Stimulated activated CD8-positive, alpha-beta memory T cell treated with anti-CD3 and anti-CD28 coated beads, Interleukin-15, amount 100 ng/mL, for 1 hour (primary cell): ENCODE results near the gene C3.
"Not testable (repeated sequence)": the region's sequence is repeated elsewhere in the genome, so short reads cannot be mapped to it uniquely, and the experiment has no call there.

Experiments
- DNase-seq: peaks from one replicate; pipeline ENCODE4 v3.0.0-alpha.2; 2020; ENCODE audit warnings: low read depth

Gene C3

DNA sequence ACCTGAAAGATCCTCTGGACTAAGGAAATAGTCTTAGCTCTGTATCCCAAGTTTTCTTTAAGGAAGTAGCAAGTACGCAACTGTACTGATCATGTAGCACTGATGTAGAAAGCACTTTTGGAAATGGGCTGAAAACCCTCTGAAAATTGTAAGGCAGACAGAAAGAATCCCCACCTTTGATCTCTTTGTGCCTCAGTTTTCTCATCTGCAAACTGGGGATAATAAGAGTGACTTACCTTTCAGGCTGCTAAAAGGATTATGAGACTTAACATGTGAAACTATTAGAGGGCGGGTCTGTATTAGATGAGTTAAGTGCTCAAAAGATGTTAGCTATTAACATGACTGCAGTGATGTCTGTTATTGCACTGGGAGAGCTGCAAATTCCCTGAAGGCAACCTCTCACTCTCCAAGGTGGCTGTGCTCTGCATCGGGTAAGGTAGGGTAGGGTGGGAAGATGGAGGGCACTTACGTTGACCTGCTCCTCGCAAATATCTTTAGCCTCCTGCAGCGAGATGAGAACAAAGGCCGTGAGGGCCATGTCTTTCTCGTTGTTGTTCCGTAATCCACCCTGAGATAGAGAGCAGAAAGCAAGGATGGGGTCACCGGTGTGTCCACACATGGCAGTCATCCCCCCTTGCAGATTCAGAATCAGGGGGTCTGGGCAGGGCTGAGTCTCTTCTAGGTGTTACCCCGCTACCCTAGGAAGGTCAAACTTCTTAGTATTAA is 30.1 kb downstream of the C3 start:
- no peak for DNase-seq

DNA sequence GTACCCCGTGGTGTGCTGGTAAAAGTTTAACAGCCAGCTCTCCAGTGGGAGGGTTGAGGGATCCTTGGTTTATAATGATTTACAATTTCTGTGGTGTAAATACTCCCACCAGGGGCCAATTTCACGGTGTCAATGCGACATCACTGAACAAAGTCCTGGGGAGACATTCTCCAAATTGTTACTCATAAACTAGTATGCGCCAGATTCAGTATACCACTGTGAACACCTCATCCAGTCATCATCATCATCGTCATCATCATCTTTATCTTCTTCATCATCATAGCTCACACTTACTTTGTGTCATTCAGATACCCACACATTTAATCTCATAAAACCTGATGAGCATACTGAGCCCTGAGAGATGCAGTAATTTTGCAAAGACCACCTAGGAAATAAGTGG is 33.3 kb downstream of the C3 start:
- no peak for DNase-seq

DNA sequence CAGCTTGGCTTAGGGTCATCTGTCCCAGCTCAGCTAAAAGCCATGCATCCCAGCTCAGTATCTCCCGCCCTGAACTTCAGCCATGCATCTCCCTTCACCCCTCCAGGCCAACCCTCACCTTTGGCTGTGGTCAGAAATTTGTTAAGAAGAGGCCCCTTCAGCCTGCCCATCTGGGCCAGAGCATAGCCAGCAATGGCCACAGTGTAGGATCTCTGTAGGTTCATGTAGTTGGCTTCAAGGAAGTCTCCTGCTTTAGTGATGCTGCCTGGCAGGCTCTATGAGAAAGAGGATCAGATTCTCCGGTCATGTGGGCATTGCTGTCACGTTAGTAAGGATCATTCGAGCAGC is 33.8 kb downstream of the C3 start:
- DNase-seq: no peak

DNA sequence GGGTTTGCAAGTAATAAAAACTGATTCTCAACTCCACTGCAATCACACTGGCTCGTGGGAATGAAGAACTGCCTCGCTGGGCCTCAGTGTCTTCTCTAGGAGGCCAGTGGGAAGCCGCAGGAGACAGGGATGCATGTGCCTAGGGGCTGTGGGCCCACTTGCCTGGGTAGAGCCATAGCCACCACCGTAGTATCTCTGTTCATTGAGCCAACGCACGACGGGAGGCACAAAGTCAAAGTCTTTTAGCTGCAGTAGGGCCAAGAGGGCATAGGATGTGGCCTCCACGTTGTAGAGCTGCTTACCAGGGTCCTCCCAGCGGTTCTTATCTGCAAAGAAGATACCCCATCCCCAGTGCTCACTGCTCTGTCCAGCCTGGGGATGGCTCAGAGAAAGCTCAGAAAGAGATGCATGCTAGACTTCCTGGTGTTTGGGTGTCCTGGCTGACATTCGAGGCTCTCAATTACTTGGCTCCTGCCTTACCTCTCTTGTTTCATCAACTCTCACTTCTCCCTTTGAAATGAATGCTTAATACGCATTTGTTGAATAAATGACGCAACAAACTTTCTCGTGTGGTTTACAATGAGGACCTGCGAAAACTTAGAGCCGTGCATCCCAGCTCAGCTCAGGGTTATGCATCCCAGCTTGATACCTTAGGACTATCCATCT is 34.4 kb downstream of the C3 start:
- no peak for DNase-seq

DNA sequence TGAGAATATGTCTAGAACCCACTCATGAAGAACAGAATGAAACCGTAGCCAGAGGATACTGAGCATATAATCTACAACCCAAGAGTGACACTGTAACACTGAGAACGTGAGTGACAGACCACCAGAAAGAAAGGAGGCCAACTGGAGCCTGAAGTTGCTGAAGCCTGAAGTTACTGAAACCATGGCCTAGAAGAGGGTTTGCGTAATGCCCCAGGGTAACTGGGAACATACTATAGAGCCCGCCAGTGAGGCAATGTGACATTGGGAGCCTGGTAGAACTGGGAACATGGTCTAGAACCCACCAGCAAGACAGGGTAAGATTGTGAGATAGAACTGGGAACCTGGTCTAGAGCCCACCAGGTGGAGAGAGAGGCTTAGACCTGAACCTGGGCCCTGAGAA is 35.0 kb downstream of the C3 start:
- DNase-seq: no peak

DNA sequence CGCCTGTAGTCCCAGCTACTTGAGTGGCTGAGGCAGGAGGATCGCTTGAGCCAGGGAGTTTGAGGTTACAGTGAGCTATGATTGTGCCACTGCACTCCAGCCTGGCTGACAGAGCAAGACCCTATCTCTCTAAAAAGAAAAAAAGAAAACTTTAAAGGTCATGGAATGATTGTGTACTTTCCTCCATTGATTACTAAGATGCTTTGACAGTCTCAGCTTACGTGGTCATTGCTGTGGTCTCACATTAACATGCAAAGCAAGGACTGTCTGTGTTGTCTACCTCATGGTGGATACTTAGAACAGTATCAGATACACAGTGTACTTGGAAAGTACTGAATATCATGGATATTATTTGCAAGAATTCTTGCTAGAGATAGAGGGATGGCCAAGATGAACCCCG is 36.5 kb downstream of the C3 start:
- DNase-seq: no peak

DNA sequence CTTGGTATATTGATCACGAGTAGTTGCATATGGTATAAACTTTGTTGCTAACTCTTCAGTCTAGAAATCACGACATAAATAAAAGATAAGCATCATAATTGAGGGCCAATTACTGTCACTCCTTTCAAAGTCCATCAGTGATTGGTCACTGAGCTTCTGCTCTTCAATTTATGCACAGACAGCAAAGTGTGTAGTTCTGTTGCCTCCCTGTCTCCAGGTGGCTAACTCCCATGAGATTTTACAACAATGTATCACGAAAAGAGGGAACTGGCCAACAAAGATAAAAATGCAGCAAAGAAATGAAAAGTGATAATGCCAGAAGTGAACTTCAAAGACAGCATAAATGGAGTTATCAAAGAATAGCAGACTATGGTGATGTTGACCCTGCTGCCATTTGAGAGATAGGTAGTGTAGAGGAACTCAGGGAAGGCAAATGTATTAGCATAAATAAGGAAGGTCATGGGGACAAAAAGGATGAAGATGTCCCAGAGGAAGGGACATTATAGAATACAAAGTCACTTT is 37.8 kb downstream of the C3 start:
- no peak for DNase-seq

DNA sequence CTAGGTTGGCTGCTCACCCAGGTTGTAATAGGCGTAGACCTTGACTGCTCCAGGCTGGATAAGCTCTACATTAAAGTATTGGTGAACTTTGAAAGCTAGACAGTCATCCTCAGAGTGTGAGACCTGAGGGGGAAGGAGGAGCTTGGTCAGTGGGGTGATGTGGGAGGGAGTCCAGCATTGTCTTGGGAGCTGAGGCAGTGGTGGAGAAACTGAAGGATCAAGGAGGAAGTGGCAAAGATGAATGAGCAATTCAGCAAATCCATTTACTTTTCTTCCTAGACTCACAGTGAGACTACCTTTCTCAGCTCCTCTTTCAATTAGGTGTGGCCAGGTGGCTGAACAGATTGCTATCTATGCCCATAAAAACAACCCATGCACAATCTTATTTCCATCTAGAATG is 40.3 kb downstream of the C3 start:
- DNase-seq: no peak

DNA sequence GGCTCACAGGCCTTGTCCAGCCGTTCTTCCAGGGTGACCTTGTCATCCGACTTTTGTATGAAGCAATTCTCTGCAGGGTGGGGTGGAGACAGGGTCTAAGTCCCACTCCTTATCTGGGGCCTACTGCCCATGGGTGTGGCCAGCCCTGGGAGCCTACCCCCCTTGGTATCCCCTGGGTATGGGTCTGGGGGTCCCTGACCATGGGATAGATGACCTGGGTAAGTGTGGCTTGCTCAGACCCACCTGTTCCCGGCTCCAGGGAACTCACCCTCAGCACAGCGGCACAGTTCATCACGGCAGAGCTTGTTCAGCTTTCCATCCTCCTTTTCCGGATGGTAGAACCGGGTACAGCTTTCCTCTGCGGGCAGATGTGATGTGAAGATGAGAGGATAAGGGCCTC is 41.3 kb downstream of the C3 start:
- no peak for DNase-seq

DNA sequence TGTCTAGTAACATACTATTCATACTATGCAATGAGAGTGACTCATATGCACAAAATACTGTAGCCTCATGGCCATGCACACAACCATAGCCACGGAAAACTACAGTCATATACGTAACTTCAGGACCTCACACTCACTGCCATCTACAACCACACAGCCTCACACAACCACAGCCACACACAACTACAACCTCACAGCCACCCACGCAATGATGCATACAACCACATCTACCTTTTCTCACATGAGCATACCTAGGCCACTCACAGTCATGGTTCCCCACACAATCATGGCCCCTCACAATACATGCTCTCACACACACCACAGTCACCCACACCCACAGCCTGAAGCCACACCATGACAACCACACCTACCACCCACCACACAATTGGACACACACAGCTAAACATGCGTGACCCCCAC is 41.8 kb downstream of the C3 start:
- DNase-seq: no peak

DNA sequence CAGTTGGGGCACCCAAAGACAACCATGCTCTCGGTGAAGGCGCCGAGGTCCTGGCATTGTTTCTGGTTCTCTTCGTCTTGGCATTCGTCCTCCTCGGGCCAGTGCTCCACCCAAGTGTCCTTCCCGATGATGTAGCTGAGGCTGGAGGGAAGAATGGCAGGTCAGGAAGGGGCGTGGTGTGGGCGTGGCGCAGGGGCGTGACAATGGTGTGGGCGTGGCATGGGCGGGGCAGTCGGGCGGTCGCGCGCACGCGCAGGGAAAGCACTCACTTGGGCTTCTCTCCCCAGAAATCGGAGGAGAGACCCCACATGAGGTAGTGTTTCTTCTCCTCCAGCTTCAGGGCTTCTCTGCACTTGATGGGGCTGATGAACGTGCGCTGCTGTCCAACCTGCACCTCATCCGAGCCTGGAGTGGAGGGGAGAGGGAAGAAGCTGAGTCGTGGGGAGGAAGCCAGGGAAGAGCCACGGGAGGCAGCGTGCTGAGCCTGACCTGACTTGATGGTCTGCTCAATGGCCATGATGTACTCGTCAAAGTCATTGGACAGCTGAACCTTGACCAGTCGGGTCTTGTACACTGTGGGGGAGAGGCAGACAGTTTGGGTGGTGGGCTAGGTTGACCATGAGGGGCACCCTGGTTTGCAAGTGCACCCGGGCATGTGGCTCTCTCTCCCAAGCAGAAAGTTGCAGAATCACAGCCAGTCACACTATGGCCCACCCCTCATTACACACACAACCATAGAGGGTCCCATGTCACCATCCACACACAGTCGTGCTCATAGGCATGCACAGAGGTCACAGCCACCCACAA is 42.4 kb downstream of the C3 start:
- no peak for DNase-seq

DNA sequence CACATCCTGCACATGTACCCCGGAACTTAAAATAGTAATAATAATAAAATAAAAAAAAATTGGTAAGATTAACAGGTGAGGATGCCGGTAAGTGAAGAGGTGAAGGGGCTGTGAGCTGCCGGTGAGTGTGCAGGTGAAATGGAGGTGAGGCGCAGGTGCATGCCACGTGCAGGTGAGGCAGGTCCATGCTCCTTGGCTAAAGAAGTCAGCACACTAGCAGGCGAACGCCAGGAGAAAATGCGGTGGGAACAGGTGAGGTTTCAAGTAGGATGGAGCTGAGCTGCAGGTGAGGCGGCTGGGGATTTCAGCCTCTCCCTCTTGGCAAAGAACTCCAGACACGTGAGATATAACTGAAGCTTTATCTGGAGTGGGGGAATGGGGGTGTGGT is 43.0 kb downstream of the C3 start:
- DNase-seq: no peak

DNA sequence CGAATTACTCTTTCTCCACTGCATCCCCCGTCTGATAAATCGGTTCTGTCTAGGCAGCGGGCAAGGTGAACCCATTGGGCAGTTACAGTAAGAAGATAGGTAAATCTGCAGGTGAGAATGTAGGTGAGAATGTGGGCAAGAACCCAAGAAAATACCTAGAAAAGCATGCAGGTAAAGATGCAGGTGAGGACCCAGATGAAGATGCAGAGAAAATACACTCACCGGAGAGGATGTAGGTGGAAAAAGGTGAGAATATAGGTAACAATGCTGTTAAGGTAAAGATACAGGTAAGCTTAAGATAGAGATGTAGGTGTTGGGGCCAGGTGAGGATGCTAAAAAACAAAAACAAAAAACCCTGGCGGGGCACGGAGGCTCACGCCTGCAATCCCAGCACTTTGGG is 44.2 kb downstream of the C3 start:
- no peak for DNase-seq

DNA sequence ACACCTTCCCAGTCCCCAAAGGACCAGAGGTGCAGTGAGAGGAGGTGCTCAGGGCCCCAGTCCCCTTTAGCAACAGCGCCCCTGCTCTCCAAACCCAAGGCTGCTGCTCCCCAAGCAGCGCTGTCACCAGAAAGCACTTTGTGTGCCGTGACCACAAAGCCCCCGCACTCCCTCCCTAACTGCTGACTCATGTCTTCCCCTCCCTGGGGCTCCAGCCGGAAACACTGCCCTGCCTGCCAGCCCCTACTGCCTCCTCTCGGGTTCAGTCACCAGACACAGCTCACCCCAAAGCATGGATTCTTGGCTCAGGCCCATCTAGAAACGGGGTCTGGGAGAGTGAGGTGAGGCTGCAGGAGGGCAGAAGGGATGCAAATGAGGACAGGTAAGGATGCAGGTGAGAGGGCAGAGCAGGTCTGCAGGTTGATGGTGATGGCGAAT is 45.6 kb downstream of the C3 start:
- peak; percentile 80 for DNase-seq

DNA sequence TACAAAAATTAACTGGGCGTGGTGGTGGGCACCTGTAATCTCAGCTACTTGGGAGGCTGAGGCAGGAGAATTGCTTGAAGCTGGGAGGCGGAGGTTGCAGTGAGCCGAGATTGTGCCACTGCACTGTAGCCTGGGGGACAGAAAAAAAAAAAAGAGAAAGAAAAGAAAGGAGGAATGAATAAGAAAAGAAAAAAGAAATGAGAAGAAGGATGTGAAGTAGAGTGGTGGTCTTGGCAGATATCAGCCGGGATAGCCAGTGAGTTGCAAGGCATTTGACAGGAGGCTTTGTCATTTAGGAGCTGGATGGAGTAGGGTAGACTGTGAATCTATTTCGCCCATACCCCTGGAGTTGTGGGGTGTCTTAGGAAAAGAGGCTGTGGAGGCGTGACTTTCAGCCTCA is 46.0 kb downstream of the C3 start:
- not testable (repeated sequence) for DNase-seq

DNA sequence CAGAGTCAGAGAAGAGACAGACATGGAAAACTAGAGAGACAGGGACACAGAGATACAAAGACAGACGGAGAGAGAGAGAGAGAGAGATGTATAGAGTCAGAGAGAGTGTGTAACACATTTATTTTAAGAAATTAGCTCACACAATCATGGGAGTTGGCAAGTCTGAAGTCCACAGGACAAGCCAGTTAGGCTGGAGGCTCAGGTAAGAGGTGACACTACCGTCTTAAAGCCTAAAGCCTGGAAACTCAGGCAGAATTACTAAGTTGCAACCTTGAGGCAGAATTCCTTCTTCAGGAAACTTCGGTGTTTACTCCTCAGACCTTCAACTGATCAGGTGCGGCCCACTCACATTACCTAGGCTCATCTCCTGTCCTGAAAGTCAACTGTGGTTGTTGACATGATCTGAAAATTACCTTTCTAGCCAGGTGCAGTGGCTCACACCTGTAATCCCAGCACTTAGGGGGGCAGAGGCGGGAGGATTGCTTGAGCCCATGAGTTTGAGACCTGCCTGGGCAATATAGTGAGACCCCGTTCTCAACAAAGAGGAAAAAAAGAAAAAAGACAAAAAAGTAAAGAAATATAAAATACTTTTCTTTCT is 47.7 kb downstream of the C3 start:
- DNase-seq: no peak

DNA sequence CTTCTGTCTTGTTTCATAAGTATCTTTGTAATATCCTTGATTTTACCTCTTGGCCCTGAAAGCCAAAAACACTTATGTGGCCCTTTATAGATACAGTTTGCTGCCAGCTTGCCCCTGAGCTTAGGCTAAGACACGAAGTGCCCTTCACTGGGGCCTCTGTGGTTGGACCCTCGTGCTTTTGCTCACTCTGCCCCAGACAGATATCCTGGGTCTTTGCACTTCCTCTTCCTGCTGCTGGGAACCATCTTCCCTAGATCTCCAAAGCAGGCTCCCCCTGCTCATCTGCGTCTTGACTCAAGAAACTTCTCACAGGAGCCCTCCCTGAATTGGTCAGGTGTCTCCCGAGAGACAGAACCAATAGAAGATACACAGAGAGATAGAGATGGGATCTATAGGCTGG is 48.5 kb downstream of the C3 start:
- no peak for DNase-seq

DNA sequence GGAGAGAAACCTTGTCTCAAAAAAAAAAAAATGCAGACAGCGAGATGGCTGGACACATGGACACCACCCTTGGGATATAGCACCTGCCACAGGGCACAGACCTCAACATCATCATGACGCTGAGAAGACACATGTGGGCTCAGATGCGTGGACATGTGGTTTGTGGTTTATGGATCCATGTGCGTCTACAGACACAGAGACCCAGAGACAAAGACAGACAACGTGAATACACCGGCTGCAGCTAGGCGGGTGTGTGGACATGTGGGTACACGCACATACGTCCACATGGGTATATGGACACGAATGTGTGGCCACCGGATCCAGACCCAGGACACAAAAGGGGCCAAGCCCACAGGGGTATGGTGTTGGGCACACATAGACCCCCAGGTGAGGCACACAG is 51.8 kb downstream of the C3 start:
- no peak for DNase-seq

DNA sequence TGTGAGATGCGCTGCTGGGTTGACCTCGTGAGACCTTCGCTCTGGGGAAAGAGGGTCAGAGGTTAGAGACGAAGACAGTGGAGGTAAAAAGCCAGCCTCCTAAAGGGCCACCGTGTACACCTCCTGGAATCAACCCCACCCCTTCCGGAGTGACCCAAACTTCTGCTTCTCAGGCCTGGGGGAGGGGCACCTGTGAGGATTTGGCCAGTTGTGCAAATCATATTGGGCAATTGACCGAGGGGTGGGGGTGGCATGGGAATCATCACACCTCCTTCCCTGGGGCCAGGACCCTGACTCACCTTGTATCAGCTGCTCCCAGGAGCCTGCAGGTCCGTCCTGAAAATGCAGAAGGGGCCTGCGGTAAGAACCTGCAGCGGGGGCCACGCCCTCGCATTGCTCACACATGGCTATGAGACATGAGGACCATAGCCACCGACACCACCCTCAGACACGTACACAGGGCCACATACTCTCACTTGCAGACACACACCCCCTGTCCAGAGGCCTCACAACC is 53.3 kb downstream of the C3 start:
- DNase-seq: no peak

DNA sequence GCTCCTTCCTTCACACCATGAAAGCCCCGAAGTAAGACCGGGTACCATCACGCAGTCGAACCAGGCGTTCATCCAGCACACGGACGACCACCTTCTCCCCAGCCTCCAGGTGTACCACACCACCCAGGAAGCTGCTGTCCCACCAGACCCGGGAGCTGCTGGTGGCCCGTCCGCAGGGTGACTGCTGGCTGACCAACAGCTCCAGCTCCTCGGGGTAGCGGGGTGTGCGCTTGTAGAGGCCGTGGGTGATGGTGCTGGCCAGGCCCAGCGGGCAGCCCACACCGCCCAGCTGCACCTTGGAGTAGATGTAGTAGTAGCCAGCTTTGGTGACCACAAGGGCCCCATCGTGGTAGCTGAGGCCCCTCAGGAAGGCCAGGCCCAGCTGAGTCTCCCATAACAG is 55.5 kb downstream of the C3 start:
- DNase-seq: no peak

DNA sequence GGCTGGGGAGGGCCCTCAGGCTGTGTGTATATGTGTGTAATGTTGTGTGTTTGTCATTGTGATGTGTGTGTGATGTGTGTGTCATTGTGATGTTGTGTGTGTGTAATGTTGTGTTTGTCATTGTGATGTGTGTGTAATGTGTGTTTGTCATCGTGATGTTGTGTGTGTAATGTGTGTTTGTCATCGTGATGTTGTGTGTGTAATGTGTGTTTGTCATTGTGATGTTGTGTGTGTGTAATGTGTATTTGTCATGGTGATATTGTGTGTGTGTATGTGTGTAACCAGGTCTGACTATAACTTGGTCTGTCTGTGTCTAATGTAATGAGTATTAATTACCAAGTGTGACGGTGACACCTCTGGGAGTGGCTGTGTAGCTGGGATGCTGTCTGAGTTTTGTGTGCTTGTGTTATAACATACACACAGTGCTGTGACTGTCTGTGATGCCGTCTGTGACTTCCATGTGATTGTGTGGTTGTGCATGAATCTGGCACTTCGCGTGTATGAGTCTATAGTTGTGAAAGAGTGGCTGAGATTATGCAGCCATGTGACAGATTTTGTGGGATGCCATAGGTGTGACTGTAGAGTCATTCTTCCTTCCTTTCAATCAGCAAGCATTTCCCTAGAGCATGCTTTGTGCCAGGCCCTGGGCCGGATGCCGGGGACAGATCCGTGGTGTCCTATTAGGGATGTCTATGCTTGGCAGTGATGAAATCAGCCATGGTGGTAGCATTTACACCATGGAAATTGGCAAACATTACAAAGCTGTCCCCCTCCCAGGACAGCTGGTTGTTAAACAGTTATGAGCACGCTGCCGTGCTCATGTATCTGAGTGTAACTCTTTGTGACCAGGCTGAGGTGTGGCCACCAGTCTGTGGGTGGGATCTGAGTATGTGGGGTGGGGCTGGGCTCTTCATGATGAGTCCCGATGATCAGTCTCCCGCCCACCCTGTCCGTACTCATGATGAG is 56.9 kb downstream of the C3 start:
- DNase-seq: no peak
